Measurements from ENCODE around the gene DCAF8L1. TPM values are rescaled to one million over a fixed set of nuclear protein-coding genes. Genes with fewer than 3 reads are reported as not detected.

DCAF8L1 gene
- total RNA-seq, 1 donor from 2014 or later = not detected

- H3K27ac Mint-ChIP-seq = no peak overlapping the region
- H3K36me3 Mint-ChIP-seq = no peaks in the 10 kb centered on the region
- no peaks in the 10 kb centered on the region for H3K27me3 Mint-ChIP-seq
- no peak for DNase-seq (ENCODE audit: extremely low spot score, unreplicated experiment)
- no peak overlapping the region for H3K4me3 Mint-ChIP-seq
- no peaks in the 10 kb centered on the region for H3K4me1 Mint-ChIP-seq (ENCODE audit: unreplicated experiment)
- no peaks in the 10 kb centered on the region for H3K9me3 Mint-ChIP-seq
- TF ChIP-seq, protein P1, sequence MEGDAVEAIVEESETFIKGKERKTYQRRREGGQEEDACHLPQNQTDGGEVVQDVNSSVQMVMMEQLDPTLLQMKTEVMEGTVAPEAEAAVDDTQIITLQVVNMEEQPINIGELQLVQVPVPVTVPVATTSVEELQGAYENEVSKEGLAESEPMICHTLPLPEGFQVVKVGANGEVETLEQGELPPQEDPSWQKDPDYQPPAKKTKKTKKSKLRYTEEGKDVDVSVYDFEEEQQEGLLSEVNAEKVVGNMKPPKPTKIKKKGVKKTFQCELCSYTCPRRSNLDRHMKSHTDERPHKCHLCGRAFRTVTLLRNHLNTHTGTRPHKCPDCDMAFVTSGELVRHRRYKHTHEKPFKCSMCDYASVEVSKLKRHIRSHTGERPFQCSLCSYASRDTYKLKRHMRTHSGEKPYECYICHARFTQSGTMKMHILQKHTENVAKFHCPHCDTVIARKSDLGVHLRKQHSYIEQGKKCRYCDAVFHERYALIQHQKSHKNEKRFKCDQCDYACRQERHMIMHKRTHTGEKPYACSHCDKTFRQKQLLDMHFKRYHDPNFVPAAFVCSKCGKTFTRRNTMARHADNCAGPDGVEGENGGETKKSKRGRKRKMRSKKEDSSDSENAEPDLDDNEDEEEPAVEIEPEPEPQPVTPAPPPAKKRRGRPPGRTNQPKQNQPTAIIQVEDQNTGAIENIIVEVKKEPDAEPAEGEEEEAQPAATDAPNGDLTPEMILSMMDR (conservative IDR thresholded peaks at IDR 0.05) = no peak
These were observed 28.1 kb downstream of the DCAF8L1 start for GRCh38 chrX:27953171-27953570.

DNA sequence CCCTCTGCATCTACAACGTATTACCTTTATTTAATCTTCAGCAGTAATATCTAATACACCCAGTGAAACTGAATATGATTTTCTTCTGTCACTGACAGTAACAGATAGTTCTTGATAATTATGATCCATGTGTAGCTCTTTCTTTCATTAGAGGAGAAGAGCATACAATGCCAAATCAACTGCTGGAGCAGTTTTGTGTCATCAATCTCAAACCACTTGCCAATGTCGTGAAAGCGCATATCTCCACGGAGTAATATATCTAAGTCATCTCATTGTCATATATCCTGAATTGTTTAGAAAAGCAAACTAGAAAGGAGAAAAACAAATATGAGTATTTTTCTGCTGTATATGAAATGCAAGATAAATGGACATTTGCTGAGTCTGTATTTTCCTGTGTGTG, 47.9 kb downstream of the DCAF8L1 start:
- TF ChIP-seq, protein P1 (conservative IDR thresholded peaks at IDR 0.05) = no peak
- DNase-seq (ENCODE audit: extremely low spot score, unreplicated experiment) = no peak
- no peak overlapping the region for H3K27ac Mint-ChIP-seq
- no peaks in the 10 kb centered on the region for H3K9me3 Mint-ChIP-seq
- no peaks in the 10 kb centered on the region for H3K36me3 Mint-ChIP-seq
- peaks cover 5% of the 10 kb centered on the region for H3K4me1 Mint-ChIP-seq (ENCODE audit: unreplicated experiment)
- no peaks in the 10 kb centered on the region for H3K27me3 Mint-ChIP-seq
- H3K4me3 Mint-ChIP-seq = no peak overlapping the region

Other genes with a start within 250 kb of the DCAF8L1 start
- gene MAGEB10, start 173.5 kb downstream of the DCAF8L1 start, total RNA-seq (ENCODE audit: low replicate concordance) = not detected in 2 replicates

Data from type B pancreatic cell (in vitro differentiated cells).